ENCODE data around the gene ZNF219. TPM values are rescaled to one million over a fixed set of nuclear protein-coding genes. Genes with fewer than 3 reads are reported as not detected.

ZNF219 gene
- total RNA-seq, 1 experiment from 2014 or later: 16.6 TPM

DNA sequence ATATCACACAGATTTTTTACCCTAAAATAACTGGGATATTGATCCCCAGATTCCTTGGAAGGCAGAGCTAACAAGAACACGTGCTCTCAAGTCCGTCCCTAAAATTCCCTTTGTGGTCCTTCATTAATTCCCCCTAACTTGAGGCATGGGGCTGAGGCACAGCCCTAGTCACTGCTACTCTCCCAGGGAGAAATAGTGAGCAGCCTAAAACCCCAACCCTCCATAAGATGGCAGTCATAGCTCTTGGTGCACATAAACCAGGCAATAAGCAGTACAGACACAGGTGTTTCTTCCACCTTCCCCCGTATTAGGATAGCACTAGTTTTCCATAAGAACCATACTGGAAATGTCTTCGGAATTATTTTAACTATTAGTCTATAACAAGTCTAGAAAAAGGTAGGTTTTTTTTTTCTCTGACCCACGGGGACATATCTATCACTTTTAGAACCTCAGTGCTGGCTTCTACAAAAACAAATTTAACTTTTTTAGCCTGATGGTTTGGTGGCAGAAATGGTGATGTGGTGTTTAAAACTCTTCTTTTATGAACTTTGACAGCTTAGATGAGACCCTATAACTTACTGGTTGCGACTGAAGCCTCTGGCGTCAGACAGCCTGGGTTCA is 31.5 kb downstream of the ZNF219 start:
- TF ChIP-seq ZFX (IDR thresholded peaks at IDR 0.05) (no peak), SIN3A (IDR thresholded peaks at IDR 0.05; ENCODE audit: low read depth) (no peak), RAD21 (IDR thresholded peaks at IDR 0.05; ENCODE audit: low read depth) (peak; percentile 57), POLR2A (IDR thresholded peaks at IDR 0.05; ENCODE audit: borderline replicate concordance, extremely low read depth, insufficient read depth, insufficient read length) (no peak), JUND (IDR thresholded peaks at IDR 0.05) (no peak), EGR1 (IDR thresholded peaks at IDR 0.05; ENCODE audit: low read depth) (no peak), FOSL1 (IDR thresholded peaks at IDR 0.05; ENCODE audit: low read depth) (no peak)
- TF ChIP-seq, protein P1, sequence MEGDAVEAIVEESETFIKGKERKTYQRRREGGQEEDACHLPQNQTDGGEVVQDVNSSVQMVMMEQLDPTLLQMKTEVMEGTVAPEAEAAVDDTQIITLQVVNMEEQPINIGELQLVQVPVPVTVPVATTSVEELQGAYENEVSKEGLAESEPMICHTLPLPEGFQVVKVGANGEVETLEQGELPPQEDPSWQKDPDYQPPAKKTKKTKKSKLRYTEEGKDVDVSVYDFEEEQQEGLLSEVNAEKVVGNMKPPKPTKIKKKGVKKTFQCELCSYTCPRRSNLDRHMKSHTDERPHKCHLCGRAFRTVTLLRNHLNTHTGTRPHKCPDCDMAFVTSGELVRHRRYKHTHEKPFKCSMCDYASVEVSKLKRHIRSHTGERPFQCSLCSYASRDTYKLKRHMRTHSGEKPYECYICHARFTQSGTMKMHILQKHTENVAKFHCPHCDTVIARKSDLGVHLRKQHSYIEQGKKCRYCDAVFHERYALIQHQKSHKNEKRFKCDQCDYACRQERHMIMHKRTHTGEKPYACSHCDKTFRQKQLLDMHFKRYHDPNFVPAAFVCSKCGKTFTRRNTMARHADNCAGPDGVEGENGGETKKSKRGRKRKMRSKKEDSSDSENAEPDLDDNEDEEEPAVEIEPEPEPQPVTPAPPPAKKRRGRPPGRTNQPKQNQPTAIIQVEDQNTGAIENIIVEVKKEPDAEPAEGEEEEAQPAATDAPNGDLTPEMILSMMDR (IDR thresholded peaks at IDR 0.05 in 2 of 3, conservative IDR thresholded peaks at IDR 0.05 in 1 of 3; ENCODE audit: borderline replicate concordance in 1 of 3, insufficient read depth in 1 of 3, low read depth in 2 of 3, low read length in 2 of 3): peak; percentile 30 to 52 (median 40); a peak in 4 of 6 replicates
- CTCF ChIA-PET: interaction anchor here (0.6 to 3.2 kb wide), 7 partner anchors 20 to 52 kb away, joined by 3 to 59 read pairs (median 5); no protein-coding TSS in a partner anchor
- RAD21 ChIA-PET (ENCODE audit: low non-redundant PET in 1 of 2, low total read pairs in 2 of 2, uncharacterized antibody in 2 of 2, unreplicated experiment in 2 of 2): interaction anchor here (0.9 to 1.3 kb wide), 3 partner anchors 23 to 38 kb away, joined by 3 to 8 read pairs (median 3); no protein-coding TSS in a partner anchor
- BruUV-seq (replicated peaks): no TSS peak
- H3K79me2 ChIP-seq (ENCODE audit: insufficient read depth, low read length): no peaks in the 10 kb centered on the region
- H3K27ac ChIP-seq (ENCODE audit: low read depth, low read length): no peak overlapping the region
- H4K20me1 ChIP-seq (ENCODE audit: insufficient read depth): no peaks in the 10 kb centered on the region
- POLR2A ChIA-PET: interaction anchor here (0.8 to 2.6 kb wide), 2 partner anchors 38 to 52 kb away, joined by 3 to 14 read pairs; no protein-coding TSS in a partner anchor
- H3K9me3 ChIP-seq (ENCODE audit: control insufficient read depth in 1 of 2, insufficient read depth in 1 of 2, low read depth in 1 of 2, low read length in 2 of 2): no peaks in the 10 kb centered on the region
- peaks cover 9% of the 10 kb centered on the region for H3K27me3 ChIP-seq (ENCODE audit: insufficient read depth, low read length)
- H3K9me2 ChIP-seq (ENCODE audit: insufficient read depth): no peaks in the 10 kb centered on the region
- no peak overlapping the region for H3K4me3 ChIP-seq (replicated peaks in 1 of 2; ENCODE audit: low read depth in 1 of 2, low read length in 2 of 2)
- no peak overlapping the region for H3K9ac ChIP-seq (ENCODE audit: low read length)
- intact Hi-C loops (cut with micrococcal nuclease): no loop called here
- no peak overlapping the region for H2AFZ ChIP-seq (ENCODE audit: low read depth, low read length, poor library complexity, severe bottlenecking)
- peaks cover 7 to 28% of the 10 kb centered on the region in 2 experiments for H3K4me1 ChIP-seq (ENCODE audit: control insufficient read depth in 1 of 2, insufficient read depth in 2 of 2, low read length in 2 of 2)
- no peaks in the 10 kb centered on the region for H3K36me3 ChIP-seq (ENCODE audit: control insufficient read depth in 1 of 2, insufficient read depth in 2 of 2, low read length in 2 of 2)
- ATAC-seq (peak; percentile 41), DNase-seq (ENCODE audit: low read depth, low spot score) (peak; percentile 19)
- H3K4me2 ChIP-seq (ENCODE audit: low read length): no peak overlapping the region

DNA sequence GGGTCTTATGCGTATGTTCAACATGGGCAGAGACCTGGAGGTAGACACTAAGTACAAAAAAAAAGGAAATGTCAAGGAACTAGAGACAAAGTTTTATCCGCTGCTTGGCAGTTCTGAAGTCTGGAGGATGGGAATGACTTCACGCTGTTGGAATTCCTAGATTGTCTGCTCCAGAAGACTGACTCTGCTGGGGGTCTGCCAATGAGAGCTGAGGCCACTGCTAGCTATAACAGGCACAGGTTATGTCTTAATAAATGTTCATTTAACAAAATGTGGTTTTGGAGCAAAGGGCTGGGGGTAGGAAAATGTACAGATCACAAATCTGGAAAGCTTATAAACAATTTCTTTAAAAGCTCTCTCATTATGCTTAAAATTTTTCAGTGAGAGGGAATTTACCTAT is 35.0 kb downstream of the ZNF219 start:
- Histone ChIP-seq H3K4me1 (ENCODE audit: control insufficient read depth in 1 of 2, insufficient read depth in 2 of 2, low read length in 2 of 2) (peaks cover 0 to 2% of the 10 kb centered on the region in 2 experiments; a peak in 1 of 4 replicates), H3K9me2 (ENCODE audit: insufficient read depth) (no peaks in the 10 kb centered on the region), H3K36me3 (ENCODE audit: control insufficient read depth in 1 of 2, insufficient read depth in 2 of 2, low read length in 2 of 2) (no peaks in the 10 kb centered on the region), H3K4me2 (ENCODE audit: low read length) (no peak overlapping the region), H3K9ac (ENCODE audit: low read length) (no peak overlapping the region), H3K9me3 (ENCODE audit: control insufficient read depth in 1 of 2, insufficient read depth in 1 of 2, low read depth in 1 of 2, low read length in 2 of 2) (no peaks in the 10 kb centered on the region), H3K4me3 (replicated peaks in 1 of 2; ENCODE audit: low read depth in 1 of 2, low read length in 2 of 2) (no peak overlapping the region), H3K79me2 (ENCODE audit: insufficient read depth, low read length) (no peaks in the 10 kb centered on the region), H4K20me1 (ENCODE audit: insufficient read depth) (no peaks in the 10 kb centered on the region), H3K27me3 (ENCODE audit: insufficient read depth, low read length) (peaks cover 5% of the 10 kb centered on the region), H3K27ac (ENCODE audit: low read depth, low read length) (no peak overlapping the region), H2AFZ (ENCODE audit: low read depth, low read length, poor library complexity, severe bottlenecking) (no peak overlapping the region)
- BruUV-seq (replicated peaks): no TSS peak
- intact Hi-C loops (cut with micrococcal nuclease): no loop called here
- POLR2A ChIA-PET: no interaction called here
- RAD21 ChIA-PET (ENCODE audit: low non-redundant PET in 1 of 2, low total read pairs in 2 of 2, uncharacterized antibody in 2 of 2, unreplicated experiment in 2 of 2): no interaction called here
- DNase-seq (ENCODE audit: low read depth, low spot score) (no peak), ATAC-seq (no peak)
- CTCF ChIA-PET: interaction anchor here (0.8 kb wide), 1 partner anchor 49 kb away, joined by 4 read pairs; no protein-coding TSS in a partner anchor
- no peak for TF ChIP-seq CBX3 (IDR thresholded peaks at IDR 0.05; ENCODE audit: low read depth)
- TF ChIP-seq SRF (IDR thresholded peaks at IDR 0.05; ENCODE audit: low read depth): no peak
- no peak for TF ChIP-seq SIN3A (IDR thresholded peaks at IDR 0.05; ENCODE audit: low read depth)
- TF ChIP-seq, protein P1 (IDR thresholded peaks at IDR 0.05 in 2 of 3, conservative IDR thresholded peaks at IDR 0.05 in 1 of 3; ENCODE audit: borderline replicate concordance in 1 of 3, insufficient read depth in 1 of 3, low read depth in 2 of 3, low read length in 2 of 3): no peak
- no peak for TF ChIP-seq ZFX (IDR thresholded peaks at IDR 0.05)
- TF ChIP-seq EZH2phosphoT487 (IDR thresholded peaks at IDR 0.05; ENCODE audit: borderline replicate concordance): no peak
- TF ChIP-seq, protein P2, sequence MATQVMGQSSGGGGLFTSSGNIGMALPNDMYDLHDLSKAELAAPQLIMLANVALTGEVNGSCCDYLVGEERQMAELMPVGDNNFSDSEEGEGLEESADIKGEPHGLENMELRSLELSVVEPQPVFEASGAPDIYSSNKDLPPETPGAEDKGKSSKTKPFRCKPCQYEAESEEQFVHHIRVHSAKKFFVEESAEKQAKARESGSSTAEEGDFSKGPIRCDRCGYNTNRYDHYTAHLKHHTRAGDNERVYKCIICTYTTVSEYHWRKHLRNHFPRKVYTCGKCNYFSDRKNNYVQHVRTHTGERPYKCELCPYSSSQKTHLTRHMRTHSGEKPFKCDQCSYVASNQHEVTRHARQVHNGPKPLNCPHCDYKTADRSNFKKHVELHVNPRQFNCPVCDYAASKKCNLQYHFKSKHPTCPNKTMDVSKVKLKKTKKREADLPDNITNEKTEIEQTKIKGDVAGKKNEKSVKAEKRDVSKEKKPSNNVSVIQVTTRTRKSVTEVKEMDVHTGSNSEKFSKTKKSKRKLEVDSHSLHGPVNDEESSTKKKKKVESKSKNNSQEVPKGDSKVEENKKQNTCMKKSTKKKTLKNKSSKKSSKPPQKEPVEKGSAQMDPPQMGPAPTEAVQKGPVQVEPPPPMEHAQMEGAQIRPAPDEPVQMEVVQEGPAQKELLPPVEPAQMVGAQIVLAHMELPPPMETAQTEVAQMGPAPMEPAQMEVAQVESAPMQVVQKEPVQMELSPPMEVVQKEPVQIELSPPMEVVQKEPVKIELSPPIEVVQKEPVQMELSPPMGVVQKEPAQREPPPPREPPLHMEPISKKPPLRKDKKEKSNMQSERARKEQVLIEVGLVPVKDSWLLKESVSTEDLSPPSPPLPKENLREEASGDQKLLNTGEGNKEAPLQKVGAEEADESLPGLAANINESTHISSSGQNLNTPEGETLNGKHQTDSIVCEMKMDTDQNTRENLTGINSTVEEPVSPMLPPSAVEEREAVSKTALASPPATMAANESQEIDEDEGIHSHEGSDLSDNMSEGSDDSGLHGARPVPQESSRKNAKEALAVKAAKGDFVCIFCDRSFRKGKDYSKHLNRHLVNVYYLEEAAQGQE (IDR thresholded peaks at IDR 0.05; ENCODE audit: low read depth): no peak

Data from HCT116 (cell line).